Measurements from ENCODE around the gene DNMT1. TPM values are rescaled to one million over a fixed set of nuclear protein-coding genes. Genes with fewer than 3 reads are reported as not detected.

Gene DNMT1
- total and polyA plus RNA-seq, 2 donors (not counting 1 experiment from before 2014, with no cell fraction given) = 53.0 to 119 TPM

DNA sequence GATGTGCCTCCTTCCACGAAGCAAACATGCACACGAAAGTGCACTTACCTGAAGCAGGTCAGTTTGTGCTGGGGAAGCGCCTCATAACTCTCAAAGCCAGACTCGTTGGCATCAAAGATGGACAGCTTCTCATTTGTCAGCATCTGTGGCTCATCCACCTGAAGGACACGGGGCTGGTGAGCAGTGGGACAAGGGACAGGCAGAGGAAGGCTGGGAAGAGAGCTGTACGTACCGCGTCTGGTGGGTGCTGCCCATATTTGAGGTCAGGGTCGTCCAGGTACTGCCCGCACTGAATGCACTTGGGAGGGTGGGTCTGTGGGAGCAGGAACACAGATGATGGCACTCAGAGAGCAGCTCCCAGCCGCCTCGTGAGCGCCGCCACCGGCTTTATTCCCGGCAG, 35.1 kb downstream of the DNMT1 start:
- Histone ChIP-seq H3K79me2 (ENCODE audit: control insufficient read depth, insufficient read depth, low read length) (no peaks in the 10 kb centered on the region), H3K9me3 (ENCODE audit: control extremely low read depth in 1 of 3, control insufficient read depth in 2 of 3, insufficient read depth in 1 of 3, low read length in 2 of 3) (no peaks in the 10 kb centered on the region), H3K4me1 (ENCODE audit: control insufficient read depth in 2 of 2, insufficient read depth in 2 of 2, low read length in 2 of 2) (no peaks in the 10 kb centered on the region), H3K4me2 (replicated peaks; ENCODE audit: low read depth, low read length, poor library complexity, severe bottlenecking) (no peak overlapping the region), H2AFZ (ENCODE audit: insufficient read depth, low read depth, low read length, poor library complexity, severe bottlenecking) (no peak overlapping the region), H4K20me1 (ENCODE audit: control insufficient read depth, insufficient read depth, low read length, poor library complexity, severe bottlenecking) (no peaks in the 10 kb centered on the region), H3K27me3 (replicated peaks in 1 of 4; ENCODE audit: control extremely low read depth in 1 of 4, control insufficient read depth in 3 of 4, insufficient read depth in 4 of 4, low read length in 3 of 4) (no peaks in the 10 kb centered on the region), H3K4me3 (ENCODE audit: control extremely low read depth in 1 of 5, extremely low read depth in 1 of 5, insufficient read depth in 1 of 5, low read depth in 2 of 5, low read length in 4 of 5) (no peak overlapping the region), H3K9ac (ENCODE audit: low read length) (no peak overlapping the region), H3K27ac (ENCODE audit: low read length in 2 of 2) (no peak overlapping the region), H3K36me3 (replicated peaks in 1 of 2; ENCODE audit: control extremely low read depth in 1 of 2, control insufficient read depth in 1 of 2, extremely low read depth in 1 of 2, insufficient read depth in 2 of 2, low read length in 1 of 2) (peaks cover 0 to 76% of the 10 kb centered on the region in 2 experiments)
- ChIA-PET POLR2A (no interaction called here), CTCF (interaction anchor here (0.7 to 1.1 kb wide), 3 partner anchors 16 to 91 kb away, joined by 3 to 4 read pairs (median 3); no protein-coding TSS in a partner anchor)
- H3K27ac Mint-ChIP-seq = no peak overlapping the region
- DNase-seq (no peak), ATAC-seq (ENCODE audit: low read depth) (no peak)
- 96% methylated on average over 16 of the region's 16 CpGs for WGBS (ENCODE audit: insufficient coverage)
- no peaks in the 10 kb centered on the region for H3K27me3 Mint-ChIP-seq
- TF ChIP-seq EZH2 (IDR thresholded peaks at IDR 0.05; ENCODE audit: borderline replicate concordance, insufficient read depth, low read depth, low read length, poor library complexity, severe bottlenecking) = no peak
- TF ChIP-seq, protein P1, sequence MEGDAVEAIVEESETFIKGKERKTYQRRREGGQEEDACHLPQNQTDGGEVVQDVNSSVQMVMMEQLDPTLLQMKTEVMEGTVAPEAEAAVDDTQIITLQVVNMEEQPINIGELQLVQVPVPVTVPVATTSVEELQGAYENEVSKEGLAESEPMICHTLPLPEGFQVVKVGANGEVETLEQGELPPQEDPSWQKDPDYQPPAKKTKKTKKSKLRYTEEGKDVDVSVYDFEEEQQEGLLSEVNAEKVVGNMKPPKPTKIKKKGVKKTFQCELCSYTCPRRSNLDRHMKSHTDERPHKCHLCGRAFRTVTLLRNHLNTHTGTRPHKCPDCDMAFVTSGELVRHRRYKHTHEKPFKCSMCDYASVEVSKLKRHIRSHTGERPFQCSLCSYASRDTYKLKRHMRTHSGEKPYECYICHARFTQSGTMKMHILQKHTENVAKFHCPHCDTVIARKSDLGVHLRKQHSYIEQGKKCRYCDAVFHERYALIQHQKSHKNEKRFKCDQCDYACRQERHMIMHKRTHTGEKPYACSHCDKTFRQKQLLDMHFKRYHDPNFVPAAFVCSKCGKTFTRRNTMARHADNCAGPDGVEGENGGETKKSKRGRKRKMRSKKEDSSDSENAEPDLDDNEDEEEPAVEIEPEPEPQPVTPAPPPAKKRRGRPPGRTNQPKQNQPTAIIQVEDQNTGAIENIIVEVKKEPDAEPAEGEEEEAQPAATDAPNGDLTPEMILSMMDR (IDR thresholded peaks at IDR 0.05) = no peak
- H3K4me1 Mint-ChIP-seq = no peaks in the 10 kb centered on the region
- intact Hi-C loops (cut with micrococcal nuclease) = no loop called here
- H3K9me3 Mint-ChIP-seq (ENCODE audit: insufficient read depth) = no peaks in the 10 kb centered on the region
- H3K4me3 Mint-ChIP-seq = no peak overlapping the region

DNA sequence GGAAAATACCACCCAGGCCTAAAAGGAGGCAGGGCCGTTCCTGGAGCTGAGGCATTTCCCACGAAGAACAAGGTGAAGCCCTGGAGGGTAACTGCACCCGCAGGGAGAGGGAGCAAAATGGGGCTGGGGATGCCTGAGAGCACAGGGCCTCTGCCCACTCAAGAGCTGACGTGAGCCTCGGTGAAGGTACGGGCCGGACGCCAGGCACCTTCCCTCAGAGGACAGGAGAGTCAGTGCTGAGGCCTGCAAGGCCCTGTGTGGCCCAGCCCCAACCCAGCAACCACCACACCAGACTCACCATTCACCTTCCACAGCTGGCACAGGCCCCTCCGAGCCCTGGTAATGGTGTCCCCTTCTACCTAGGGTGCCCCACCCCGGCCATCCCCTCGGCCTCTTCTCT, 36.3 kb downstream of the DNMT1 start:
- H3K27me3 ChIP-seq (replicated peaks in 1 of 4; ENCODE audit: control extremely low read depth in 1 of 4, control insufficient read depth in 3 of 4, insufficient read depth in 4 of 4, low read length in 3 of 4) = no peaks in the 10 kb centered on the region
- ChIA-PET CTCF (interaction anchor here (1.1 kb wide), 1 partner anchor 92 kb away, joined by 3 read pairs; no protein-coding TSS in a partner anchor), POLR2A (no interaction called here)
- H3K9ac ChIP-seq (ENCODE audit: low read length) = no peak overlapping the region
- Mint-ChIP-seq H3K27me3 (no peaks in the 10 kb centered on the region), H3K9me3 (ENCODE audit: insufficient read depth) (no peaks in the 10 kb centered on the region), H3K27ac (no peak overlapping the region), H3K4me3 (no peak overlapping the region), H3K4me1 (no peaks in the 10 kb centered on the region)
- no peaks in the 10 kb centered on the region for H3K9me3 ChIP-seq (ENCODE audit: control extremely low read depth in 1 of 3, control insufficient read depth in 2 of 3, insufficient read depth in 1 of 3, low read length in 2 of 3)
- H3K79me2 ChIP-seq (ENCODE audit: control insufficient read depth, insufficient read depth, low read length) = no peaks in the 10 kb centered on the region
- no peak overlapping the region for H2AFZ ChIP-seq (ENCODE audit: insufficient read depth, low read depth, low read length, poor library complexity, severe bottlenecking)
- 100% methylated on average over 11 of the region's 11 CpGs for WGBS (ENCODE audit: insufficient coverage)
- H3K4me3 ChIP-seq (ENCODE audit: control extremely low read depth in 1 of 5, extremely low read depth in 1 of 5, insufficient read depth in 1 of 5, low read depth in 2 of 5, low read length in 4 of 5) = no peak overlapping the region
- no peak overlapping the region for H3K4me2 ChIP-seq (replicated peaks; ENCODE audit: low read depth, low read length, poor library complexity, severe bottlenecking)
- no peak for DNase-seq
- no peaks in the 10 kb centered on the region for H4K20me1 ChIP-seq (ENCODE audit: control insufficient read depth, insufficient read depth, low read length, poor library complexity, severe bottlenecking)
- ATAC-seq (ENCODE audit: low read depth) = no peak
- no peaks in the 10 kb centered on the region for H3K4me1 ChIP-seq (ENCODE audit: control insufficient read depth in 2 of 2, insufficient read depth in 2 of 2, low read length in 2 of 2)
- no peak overlapping the region for H3K27ac ChIP-seq (ENCODE audit: low read length in 2 of 2)
- TF ChIP-seq, protein P1 (IDR thresholded peaks at IDR 0.05) = no peak
- TF ChIP-seq EZH2 (IDR thresholded peaks at IDR 0.05; ENCODE audit: borderline replicate concordance, insufficient read depth, low read depth, low read length, poor library complexity, severe bottlenecking) = no peak
- H3K36me3 ChIP-seq (replicated peaks in 1 of 2; ENCODE audit: control extremely low read depth in 1 of 2, control insufficient read depth in 1 of 2, extremely low read depth in 1 of 2, insufficient read depth in 2 of 2, low read length in 1 of 2) = peaks cover 0 to 82% of the 10 kb centered on the region in 2 experiments
- intact Hi-C loops (cut with micrococcal nuclease) = no loop called here
